ENCODE results near the gene RAB21. TPM values are rescaled to one million over a fixed set of nuclear protein-coding genes. Genes with fewer than 3 reads are reported as not detected.

RAB21 gene
- total and polyA plus RNA-seq, 8 donors, result 45.8 to 77.7 (median 57.7) TPM

DNA sequence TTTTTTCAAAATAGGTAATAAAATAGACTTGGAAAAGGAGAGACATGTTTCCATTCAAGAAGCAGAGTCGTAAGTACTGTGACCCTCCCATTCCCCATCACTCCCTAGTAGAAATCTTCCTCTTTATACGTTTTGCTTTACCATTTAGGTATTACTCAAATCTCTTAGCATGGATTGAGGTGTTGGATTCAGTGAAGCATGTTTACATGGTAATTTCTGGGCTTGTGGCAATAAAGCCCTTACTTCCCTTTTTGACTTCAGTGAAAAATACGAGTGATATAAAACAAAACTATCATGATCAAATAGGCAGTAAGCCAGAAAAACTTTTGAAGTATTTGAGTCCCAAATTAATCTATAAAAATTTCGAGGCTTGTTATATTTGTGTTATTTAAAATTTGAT, 27.4 kb downstream of the RAB21 start:
- ATAC-seq (no peak), DNase-seq (no peak)
- intact Hi-C loops (cut with DNase I), result loop anchor here in 1 of 2 donors (10.0 kb wide), 1 partner anchor 63 kb away; no protein-coding TSS in a partner anchor
- no peak overlapping the region for H3K27ac ChIP-seq
- TF ChIP-seq, protein P1, sequence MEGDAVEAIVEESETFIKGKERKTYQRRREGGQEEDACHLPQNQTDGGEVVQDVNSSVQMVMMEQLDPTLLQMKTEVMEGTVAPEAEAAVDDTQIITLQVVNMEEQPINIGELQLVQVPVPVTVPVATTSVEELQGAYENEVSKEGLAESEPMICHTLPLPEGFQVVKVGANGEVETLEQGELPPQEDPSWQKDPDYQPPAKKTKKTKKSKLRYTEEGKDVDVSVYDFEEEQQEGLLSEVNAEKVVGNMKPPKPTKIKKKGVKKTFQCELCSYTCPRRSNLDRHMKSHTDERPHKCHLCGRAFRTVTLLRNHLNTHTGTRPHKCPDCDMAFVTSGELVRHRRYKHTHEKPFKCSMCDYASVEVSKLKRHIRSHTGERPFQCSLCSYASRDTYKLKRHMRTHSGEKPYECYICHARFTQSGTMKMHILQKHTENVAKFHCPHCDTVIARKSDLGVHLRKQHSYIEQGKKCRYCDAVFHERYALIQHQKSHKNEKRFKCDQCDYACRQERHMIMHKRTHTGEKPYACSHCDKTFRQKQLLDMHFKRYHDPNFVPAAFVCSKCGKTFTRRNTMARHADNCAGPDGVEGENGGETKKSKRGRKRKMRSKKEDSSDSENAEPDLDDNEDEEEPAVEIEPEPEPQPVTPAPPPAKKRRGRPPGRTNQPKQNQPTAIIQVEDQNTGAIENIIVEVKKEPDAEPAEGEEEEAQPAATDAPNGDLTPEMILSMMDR (IDR thresholded peaks at IDR 0.05), result no peak
- no peaks in the 10 kb centered on the region for H3K27me3 ChIP-seq
- H3K9me3 ChIP-seq, result no peaks in the 10 kb centered on the region
- peaks cover 0 to 41% of the 10 kb centered on the region in 2 donors for H3K36me3 ChIP-seq
- H3K4me1 ChIP-seq, result peaks cover 0 to 13% of the 10 kb centered on the region in 2 donors
- no peak overlapping the region for H3K4me3 ChIP-seq

DNA sequence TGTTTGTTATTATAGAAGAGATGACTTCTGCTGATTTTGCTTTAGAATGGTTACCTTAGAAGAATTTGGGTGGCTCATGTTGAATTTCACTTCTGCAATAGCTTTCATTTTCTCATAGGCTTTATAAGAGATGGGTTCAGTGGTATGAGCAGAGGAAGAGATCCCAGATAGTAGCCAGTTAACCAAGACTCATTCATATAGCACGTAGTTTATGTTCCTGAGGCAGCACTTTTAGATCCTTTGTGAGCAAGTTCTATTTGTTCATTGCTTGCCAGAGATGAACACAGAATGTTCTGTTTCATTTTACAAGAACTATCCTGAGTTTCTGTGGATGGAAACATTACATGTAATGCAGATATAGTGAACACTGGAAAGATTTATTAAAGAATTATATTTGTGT, 32.2 kb downstream of the RAB21 start:
- H3K27me3 ChIP-seq, result no peaks in the 10 kb centered on the region
- H3K4me3 ChIP-seq, result no peak overlapping the region
- TF ChIP-seq, protein P1 (IDR thresholded peaks at IDR 0.05), result no peak
- no peaks in the 10 kb centered on the region for H3K9me3 ChIP-seq
- ATAC-seq (no peak), DNase-seq (no peak)
- no peak overlapping the region for H3K27ac ChIP-seq
- intact Hi-C loops (cut with DNase I), result loop anchor here in 1 of 2 donors (10.0 kb wide), 1 partner anchor 58 kb away; no protein-coding TSS in a partner anchor
- peaks cover 0 to 27% of the 10 kb centered on the region in 2 donors for H3K36me3 ChIP-seq
- peaks cover 0 to 21% of the 10 kb centered on the region in 2 donors for H3K4me1 ChIP-seq

DNA sequence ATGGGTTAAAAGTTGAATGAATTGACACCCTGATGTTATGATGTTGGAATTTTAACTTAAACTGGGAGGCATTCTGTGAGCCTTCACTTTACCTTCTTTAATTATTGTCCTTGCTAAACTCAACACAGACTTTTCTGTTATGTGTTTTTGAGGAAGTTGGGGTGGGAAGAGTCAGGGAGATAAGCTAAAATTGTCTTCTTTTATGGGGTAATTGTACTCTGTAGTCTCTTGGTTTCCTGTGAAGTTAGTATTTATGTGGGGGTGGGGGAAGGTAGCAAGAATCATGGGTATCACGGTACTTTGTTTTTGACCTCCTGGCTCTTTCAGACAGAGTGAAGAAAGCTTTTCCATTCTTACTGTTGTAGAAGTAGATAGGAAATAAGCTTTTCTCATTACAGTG, 32.9 kb downstream of the RAB21 start:
- Histone ChIP-seq H3K27ac (no peak overlapping the region), H3K4me3 (no peak overlapping the region), H3K36me3 (peaks cover 0 to 27% of the 10 kb centered on the region in 2 donors), H3K9me3 (no peaks in the 10 kb centered on the region), H3K27me3 (no peaks in the 10 kb centered on the region), H3K4me1 (peaks cover 0 to 14% of the 10 kb centered on the region in 2 donors)
- TF ChIP-seq, protein P1 (IDR thresholded peaks at IDR 0.05), result no peak
- ATAC-seq (no peak), DNase-seq (no peak)
- intact Hi-C loops (cut with DNase I), result loop anchor here in 1 of 2 donors (10.0 kb wide), 1 partner anchor 57 kb away; no protein-coding TSS in a partner anchor

DNA sequence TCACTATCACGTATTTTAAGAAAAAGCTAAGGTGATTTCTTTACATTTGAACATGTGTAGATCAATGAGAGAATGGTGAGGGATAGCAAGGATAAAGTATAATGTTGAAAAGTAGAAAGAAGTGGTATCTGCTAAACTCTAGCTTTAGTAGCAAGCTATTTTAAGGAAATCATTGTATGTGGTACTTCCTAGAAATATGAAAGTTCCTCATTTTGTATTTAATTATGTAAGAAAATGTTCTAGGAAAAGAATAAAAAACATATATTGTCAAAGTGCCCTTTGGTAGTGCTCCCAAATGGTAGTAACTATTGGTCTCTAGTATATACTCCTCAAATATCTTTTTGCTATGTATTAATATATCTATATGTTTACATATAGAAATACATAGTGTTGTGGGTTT, 35.7 kb downstream of the RAB21 start:
- no peaks in the 10 kb centered on the region for H3K27me3 ChIP-seq
- peak overlapping the region in 1 of 2 donors; percentile 20 for H3K27ac ChIP-seq
- H3K4me1 ChIP-seq, result peaks cover 0 to 14% of the 10 kb centered on the region in 2 donors
- no peak for ATAC-seq
- no peak overlapping the region for H3K4me3 ChIP-seq
- TF ChIP-seq, protein P1 (IDR thresholded peaks at IDR 0.05), result no peak
- intact Hi-C loops (cut with DNase I), result no loop called here
- no peak for DNase-seq
- H3K36me3 ChIP-seq, result peaks cover 0 to 15% of the 10 kb centered on the region in 2 donors
- no peaks in the 10 kb centered on the region for H3K9me3 ChIP-seq

DNA sequence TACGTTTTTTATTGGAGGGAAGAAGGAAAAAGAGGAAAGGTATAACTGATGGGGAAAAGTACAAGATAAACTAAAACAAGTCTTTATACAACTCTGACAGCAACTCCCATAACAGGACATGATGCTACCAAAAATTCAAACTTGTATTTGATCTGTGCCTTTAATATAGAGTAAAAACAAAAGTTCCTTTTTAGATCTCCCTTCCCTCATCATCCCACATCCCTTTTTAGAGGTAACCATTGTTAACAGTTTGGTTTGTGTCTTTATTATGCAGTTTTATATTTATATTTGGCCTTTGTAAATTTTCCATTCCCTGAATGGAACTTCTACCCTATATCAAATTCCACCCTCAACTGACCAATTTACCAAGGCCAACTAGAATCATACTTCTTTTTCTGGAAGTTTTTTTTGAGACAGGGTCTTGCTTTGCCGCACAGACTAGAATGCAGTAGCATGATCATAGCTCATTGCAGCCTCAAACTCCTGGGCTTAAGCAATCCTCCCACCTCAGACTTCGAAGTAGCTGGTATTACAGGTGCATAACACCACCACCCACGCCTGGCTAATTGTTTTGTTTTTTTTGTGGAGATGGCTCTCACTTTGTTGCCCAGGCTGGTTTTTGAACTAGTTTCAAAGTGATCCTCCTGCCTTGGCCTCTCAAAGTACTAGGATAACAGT, 36.9 kb downstream of the RAB21 start:
- no peak overlapping the region for H3K27ac ChIP-seq
- H3K4me3 ChIP-seq, result no peak overlapping the region
- peaks cover 0 to 14% of the 10 kb centered on the region in 2 donors for H3K4me1 ChIP-seq
- DNase-seq, result no peak
- H3K27me3 ChIP-seq, result no peaks in the 10 kb centered on the region
- ATAC-seq, result no peak
- TF ChIP-seq, protein P1 (IDR thresholded peaks at IDR 0.05), result no peak
- no peaks in the 10 kb centered on the region for H3K9me3 ChIP-seq
- intact Hi-C loops (cut with DNase I), result no loop called here
- peaks cover 0 to 2% of the 10 kb centered on the region in 2 donors for H3K36me3 ChIP-seq

Data from left lung (tissue), 10 donors.